ENCODE data around the gene PEG3.
A peak's percentile ranks its signal among the peaks of the same experiment; 100 is the strongest.

PEG3 gene

DNA sequence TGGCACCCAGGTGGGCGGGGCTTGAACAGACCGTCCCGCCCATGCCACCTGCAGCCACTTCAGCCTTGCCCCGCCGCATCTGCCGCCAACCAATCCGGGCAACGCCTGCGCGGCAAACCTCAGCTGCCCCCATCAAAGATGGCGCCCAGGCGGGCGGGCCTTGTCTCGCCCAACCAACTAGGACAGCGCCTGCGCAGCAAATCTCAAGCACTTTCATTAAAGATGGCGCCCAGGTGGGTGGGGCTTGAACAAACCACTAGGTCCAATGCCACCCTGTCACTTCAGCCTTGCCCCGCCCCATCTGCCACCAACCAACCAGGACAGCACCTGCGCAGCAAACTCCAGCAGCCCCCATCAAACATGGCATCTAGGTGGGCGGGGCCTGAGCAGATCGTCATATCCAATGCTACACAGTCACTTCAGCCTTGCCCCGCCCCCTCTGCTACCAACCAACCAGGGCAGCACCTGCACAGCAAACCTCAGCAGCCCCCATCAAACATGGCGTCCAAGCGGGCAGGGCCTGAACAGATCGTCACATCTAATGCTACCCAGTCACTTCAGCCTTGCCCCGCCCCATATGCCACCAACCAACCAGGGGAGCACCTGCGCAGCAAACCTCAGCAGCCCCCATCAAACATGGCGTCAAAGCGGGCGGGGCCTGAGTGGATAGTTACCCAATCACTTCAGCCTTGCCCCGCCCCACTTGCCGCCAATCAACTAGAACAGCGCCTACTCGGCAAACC lies 1.4 kb downstream of the PEG3 start:
- DNase-seq: peak; percentile 94

DNA sequence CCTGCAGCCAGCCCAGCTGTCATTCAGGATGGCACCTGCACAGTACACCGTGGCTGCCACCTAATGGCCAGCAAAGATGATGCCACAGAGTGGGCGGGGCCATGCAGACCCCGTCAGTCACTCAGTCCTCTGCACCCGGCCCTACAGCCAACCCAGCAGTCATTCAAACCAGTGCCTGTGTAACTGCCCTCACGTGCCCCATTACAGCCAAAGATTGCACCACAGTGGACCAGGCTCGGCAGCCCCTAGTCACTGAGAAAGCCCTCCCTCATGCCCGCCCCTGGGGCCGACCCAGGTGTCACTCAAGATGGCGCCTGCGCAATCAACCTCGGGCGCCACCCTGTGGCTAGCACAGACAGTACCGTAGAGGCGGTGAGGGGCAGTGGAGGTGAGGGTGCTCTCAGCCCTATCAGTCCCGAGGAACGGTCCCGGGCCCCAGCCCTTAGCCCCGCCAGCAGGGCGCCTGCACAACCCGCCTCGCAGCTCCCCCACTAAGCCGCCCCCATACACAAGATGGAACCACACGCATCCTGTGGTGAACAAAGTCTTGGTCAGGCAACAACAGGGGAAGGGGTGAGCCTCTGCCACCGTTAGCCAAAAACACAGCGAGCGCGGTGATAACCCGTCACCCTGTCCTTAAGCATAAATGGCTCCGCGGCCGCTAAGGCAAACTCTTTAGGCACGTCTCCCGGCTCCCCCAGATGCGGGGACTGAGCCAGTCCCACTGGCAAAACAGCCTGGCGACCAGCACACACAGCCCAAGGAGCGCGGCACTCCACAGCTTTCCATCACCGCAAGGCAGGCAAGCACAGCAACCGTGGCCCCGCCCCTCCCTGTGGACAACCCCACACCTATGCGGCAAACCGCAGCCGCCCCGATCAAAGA lies 2.3 kb downstream of the PEG3 start:
- peak; percentile 51 for DNase-seq

DNA sequence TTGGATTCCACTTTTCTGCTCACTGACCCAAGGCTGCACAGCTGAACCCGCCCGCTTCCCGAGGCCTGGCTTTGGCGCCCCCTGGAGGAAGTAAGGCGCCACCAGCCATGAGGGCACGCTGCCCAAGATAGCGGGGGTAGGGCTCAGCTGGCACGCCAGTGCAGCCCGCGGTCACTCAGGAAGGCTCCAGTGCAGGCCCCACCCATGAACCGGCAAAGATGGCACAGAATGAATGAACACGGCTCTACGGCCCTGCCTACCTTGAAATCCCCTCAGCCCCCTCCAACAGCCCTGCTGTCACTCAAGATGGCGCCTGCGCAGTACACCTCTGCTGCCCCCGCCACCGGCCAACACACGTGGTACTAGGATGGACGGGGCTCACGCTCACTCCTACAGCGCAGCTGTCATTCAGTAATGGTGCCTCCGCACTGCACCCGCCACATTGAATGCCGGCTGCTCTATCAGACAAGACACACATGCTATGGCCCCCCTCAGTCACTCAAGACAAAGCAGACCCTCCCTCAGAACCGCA lies 3.0 kb downstream of the PEG3 start:
- DNase-seq: peak; percentile 29

DNA sequence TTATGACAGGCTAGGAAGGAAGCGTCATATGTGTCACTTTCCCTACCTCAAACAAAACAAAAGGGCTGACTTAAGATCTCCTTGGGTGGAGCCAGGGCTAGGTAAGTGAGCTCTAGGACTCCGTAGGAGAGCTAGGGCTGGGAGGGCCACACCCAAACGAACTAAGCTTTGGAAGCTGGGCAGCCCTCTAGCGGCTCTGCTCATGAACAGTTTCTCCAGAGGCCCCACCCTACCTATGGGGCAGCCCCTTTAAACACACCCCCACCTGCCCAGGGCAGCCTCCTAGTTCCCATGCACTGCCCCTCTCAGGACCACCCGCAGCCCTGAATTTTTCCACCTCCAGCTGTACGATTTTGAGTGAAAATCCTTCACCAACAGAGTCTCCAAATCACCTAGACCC lies 3.5 kb downstream of the PEG3 start:
- DNase-seq: no peak

DNA sequence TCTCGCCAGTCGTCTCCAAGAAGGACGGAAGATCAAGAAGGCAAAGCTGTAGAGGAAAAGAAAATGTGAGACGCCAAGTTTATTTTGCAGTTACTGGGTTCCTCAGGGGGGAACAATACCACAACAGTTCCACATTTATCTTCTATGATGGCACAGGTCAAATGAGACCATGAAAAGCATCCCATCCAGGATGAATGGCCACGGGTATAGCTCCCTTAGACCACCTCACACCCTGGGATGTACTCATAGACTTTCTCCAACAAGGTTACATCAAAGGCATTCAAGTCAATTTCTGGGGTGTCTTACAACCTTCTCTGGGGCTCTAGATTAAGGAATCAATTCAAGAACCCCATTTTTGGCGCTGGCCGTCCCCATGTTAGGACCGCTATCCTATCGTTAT lies 4.5 kb downstream of the PEG3 start:
- no peak for DNase-seq

DNA sequence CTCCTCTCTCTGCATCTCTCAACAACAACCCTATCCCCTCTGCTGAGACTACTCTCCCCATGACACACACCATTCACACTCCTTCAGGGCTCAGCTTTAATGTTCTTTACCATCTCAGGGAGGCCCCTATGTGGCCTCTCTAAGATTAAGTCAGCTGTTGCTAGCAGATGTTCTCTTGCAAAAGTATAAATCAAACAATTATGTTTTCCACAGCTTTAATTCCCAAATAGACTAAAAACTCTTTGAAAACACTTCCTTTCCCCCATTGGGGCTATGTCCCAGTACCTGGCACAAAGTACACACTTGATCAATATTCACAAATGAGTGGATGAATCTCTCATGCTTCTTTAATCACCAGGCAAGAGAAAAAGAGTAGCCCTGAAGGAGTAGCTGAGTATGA lies 5.1 kb downstream of the PEG3 start:
- DNase-seq: no peak

DNA sequence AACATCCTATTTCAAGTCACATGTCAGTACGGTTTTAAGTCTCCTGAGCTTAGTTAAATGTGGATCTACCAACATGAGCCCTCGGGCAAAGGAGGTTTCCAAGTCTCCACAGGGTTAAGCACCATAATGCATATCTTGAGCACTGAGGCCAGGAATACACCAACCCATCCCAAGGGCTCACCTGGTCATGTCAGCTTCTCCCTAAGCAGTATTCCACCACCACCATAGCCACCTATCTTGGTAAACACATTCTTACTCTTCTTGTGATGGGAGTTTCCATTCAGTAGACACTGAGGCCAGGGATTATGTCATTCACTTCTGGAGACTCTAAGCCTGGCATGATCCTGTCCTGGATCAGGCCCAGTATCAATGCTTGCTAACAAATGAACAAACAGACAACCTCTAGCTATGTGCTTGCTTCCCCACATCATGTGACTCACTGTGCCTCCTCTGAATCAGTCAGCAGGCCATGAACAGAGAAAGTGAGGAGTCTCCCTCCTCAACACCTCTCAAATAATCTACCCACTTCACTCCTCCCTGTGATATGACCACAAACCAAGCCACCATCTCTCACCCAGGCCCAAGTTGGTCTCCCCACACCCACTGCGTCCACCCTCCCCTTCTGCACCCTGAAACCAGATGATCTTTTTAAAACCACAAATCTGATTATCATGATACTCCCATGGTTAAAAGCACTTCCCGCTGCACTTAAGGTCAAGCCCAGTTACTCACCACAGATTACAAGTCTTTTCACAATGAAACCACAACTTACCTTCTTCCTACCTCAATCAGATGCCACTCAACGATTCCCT lies 5.8 kb downstream of the PEG3 start:
- no peak for DNase-seq

DNA sequence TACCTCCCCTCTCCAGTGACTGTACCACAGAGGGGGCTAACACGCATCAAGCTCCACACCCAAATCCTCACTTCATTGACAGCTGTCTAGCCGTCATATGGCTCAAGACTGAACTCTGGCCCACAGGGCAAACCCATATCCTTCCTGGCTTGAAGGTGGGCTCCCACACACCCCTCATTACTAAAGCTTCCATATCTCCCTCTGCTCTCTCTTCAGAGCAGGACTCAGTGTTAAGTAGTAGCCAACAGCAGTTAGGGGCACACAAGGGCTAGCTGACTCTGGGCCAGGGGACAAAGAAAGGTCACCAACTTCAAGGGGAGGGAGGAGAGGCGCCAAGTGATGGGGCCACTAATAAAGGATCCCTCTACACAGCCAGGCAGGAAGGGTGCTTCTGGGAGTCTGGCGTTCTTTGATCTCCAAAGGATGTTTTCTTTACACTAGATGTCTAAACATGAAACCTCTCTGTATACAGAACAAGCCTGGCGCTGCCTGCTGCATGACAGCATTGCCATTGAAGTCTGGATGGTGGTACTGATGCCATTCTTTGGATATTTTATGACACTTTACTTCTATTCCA lies 8.1 kb downstream of the PEG3 start:
- no peak for DNase-seq

DNA sequence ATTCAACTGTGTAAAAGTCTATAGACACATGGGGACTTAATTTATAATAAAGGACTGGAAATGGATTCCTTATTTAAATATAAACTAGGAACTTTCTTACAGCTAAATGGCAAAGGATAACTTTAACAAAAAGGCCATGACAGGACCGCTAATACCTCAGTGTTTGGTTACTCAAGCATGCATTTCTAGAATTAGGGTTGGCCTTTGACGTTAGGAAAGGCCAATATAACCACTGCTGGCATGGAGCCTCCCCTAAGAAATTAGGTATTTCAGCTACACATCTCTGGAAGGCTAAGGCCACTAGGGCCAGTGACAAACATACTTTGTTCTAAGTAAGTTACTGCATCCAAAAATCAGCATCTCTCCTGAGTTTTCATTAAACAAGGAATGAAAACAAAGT lies 9.3 kb downstream of the PEG3 start:
- no peak for DNase-seq

DNA sequence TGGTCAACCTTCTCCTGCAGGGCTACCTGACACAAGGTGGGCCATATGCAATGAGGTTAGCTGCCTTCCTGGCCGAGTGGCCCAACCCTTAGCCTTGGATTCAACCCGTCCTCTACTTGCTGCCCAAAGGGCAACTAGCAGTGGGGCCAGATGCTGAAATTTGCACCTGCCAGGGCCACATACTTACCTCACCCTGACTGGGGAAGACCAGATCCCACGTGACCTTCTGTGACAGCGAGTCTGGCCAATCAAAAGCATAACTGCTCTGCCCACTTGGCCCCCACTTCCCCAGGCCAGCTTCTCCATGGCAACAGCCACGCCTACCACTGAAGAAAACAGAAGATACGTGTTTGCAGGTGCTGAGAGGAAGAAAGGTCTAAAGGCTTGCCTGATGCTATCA lies 10.9 kb downstream of the PEG3 start:
- no peak for DNase-seq

DNA sequence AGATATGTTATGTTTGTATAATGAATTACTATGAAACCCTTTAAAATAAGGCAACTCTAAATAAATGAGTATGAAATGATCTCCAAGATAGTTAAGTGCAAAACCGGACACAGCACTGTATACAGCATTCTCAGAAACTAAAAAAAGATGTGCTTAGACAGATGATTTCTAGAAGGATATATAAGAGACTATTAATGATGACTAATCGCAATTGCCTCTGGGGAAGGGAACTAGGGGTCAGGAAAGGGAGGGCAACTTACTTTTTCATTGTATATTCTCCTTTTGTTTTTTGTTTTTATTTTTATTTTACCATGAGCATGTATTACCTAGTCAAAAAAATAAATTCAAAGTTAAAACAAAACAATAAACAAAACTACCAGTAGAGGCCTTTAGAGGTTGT lies 12.8 kb downstream of the PEG3 start:
- no peak for DNase-seq

DNA sequence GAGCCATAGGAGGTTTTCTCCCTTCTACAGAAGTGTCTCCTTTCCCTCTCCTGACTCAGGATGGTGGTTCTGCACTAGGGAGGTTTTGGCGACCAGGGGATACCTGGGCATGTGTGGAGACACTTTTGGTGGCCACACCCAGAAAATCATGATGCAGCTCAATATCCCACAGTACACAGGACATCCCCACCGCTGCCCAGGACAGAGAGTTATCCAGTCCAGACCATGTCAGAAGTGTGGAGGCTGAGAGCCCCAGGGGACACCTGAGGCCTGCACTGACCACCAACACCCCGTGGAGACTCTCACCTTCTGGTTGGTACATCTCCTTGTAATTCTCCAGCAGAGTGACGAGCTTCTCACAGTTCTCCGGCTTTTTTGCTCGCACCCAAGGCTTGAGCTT lies 16.6 kb downstream of the PEG3 start:
- no peak for DNase-seq

DNA sequence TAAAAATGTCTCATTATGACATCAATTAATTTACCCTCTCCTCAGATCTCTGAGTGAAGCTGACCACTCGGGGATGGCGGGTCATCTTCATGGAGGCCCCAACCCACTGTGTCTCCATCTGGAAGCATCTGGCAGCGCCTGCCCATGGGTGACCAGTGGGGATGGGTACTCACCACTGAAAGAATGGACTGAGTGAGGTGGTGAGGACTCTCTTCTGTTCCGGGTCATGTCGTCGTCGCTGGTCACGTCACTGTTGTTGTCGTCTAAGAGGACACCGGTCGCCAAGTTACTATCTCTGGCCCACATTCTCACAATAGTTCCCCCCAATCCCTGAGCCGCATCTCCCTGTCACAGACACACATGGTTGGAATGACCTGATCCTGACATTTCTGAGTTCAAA lies 17.1 kb downstream of the PEG3 start:
- no peak for DNase-seq

DNA sequence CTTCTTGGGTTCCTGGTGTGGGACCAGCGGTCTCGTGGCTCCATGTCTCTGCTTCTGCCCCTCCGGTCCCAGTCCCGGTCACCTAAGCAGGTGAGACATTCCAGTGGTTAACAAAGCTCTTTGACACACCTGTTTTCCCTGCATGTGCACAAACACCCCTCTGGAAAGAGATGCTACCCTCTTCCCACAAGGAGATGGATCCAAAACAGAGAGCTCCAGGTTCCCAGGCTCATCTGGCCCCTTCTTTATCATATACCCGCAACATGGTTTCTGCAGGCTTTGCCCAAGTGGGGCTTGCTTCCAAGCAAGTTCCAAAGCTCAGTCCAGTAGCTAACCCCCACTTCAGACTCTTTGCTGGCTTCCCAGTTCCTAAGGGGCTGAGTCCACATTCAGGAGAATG lies 17.8 kb downstream of the PEG3 start:
- no peak for DNase-seq

DNA sequence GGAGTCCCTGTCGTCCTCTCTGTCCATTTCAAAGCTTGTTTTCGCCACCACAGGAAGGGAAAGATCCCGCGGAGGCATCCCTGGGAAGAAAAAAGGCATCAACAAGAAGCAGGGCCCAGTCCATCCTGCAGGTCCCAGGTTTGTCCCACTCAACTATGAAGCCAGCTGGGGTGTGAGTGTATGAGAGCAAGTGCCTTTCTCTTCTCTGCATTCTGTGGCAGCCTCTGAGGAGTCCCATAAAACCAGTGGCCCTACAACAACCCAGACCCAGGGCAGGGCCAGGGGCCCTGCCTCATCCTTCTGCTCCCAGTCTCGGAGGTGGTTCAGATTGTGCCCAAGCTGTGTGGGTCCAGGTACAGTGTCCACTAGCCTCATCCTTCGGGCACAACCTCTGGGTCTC lies 18.9 kb downstream of the PEG3 start:
- DNase-seq: no peak

DNA sequence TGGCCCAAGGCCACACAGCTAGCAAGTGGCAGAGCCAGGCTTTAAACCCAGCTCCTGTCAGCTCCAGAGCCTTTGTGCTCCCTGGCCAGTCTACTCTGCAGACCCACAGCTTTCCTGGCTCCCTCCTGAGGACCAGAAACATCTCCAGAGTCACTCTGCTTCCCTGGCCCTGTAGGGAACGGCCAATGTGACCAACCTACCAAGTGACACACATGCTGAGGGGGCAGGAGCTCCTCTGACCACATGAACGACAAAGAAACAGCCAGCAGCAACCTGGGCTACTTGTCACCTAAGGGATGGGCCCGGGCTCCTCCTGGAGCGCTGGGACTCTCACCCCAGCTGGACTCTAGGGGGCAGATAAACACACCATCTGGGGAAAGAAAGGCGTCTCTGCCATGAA lies 19.3 kb downstream of the PEG3 start:
- DNase-seq: no peak

DNA sequence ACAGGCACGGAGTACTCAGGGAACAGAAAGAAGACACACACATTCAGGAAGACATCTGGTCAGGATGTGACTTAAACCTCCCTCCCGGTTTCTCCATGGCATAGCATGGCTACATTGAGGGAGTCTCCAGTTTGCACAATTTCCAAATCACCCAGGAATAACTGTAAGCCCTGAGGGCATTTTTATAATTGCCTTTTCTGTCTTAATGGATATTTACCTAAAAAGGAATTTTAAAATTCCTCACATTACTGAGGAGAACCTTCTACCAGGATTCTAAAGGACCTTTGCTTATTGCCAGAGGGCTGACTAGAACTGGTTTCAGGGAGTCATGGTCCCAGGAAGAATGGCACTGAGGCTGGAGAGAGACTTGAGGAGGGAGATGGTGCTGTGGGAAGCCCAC lies 21.4 kb downstream of the PEG3 start:
- no peak for DNase-seq

DNA sequence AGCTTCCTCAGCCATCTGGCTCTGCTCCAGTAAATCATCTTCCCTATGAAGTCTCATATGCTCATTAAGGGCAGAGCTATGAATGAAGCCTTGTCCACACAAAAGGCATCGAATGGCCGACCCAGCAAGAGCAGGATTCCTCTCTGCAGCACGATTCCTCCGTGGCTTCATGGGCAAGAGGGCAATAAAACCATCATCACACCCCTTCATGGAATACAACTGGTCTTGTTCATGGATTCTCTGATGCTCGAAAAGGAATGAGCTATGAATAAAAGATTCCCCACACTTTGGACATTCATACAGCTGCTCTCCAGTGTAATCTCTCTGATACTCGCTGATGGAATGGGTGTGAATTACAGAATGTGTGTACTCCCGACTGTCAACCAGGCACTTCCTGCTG lies 25.9 kb downstream of the PEG3 start:
- DNase-seq: no peak

DNA sequence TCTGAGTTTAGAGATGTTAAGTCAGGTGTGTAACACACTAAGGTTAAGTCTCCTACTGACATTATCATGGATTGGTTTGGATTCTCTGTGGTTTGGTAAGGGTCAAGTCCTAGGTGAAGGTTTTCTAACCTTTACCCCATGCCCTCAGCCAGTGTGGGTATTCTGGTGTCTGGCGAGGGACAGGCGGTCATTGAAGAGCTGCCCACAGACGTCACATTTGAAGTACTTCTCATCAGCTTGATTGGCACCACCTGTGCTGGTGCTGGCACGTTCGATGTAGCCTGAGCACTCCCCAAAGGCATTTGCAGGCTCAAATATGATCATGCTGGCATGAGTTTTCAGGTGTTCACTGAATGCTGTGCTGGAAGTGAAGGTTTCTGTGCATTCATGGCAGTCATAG lies 27.0 kb downstream of the PEG3 start:
- no peak for DNase-seq

DNA sequence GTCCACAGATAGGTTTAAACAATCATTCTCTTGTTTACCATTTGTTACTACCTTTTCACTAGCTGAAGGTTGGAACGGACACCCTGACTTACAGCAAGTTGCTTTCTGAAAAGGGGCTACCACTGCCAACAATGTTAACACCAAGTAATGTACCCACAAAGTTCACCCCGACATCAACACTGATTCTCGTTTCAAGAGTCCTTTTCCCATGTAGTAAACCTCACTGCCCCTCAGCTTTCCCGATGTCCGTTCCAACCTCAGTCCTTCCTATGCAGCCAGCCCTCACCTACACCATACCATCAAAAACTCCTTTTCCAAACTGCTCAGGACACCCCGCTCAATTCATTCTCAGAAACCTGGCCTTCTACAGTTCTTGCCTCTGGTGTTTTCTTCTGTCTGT lies 29.0 kb downstream of the PEG3 start:
- no peak for DNase-seq

DNA sequence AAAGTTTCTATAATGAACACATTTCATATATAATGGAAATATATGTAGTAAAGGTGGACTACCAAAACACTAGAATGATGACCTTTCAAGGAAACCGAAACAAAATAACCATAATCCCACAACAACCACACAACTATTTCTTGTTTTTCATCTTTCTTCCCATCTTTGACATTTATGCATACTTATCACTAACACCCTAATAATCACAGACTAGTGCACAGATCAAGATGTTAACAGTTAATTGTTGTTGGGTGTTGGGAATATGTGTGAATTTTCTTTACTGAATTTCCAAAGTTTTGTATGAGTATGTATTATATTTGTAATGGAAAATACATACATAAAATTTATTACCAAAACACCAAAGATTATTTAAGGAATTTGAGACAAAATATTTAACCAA lies 30.3 kb downstream of the PEG3 start:
- no peak for DNase-seq

DNA sequence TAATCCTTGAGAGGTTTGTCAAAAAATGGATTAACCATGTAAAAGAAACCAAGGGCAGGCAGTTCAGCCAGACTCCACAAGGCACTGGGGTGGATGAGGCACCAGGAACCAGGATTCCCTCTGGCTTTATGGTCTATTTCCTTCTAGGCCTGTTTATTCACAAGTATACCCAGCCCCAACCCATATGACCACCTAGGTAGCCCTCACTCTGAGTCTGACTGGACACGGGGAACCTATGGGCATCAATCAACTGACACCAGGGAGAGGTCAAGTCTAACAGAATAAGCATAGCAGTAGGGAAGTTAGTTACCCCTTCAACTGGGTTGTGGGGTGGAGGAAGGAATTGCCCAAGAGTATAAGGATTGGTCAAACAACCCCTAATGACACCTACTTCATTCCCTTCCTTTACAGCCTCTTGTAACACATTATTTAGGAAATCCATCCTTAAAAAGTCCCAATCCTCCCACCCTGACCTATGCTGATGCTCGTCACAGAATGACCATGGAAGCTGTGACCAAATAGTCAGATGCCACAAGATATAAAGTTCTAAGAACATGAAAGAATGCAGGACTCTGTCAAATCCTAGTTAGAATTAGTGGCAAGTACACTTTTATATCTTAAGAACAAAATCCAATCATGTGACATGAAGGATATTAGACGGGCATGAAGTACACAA lies 31.7 kb downstream of the PEG3 start:
- no peak for DNase-seq
